MM.1S (cell line): ENCODE measurements around the gene UPF3A.

ENCODE experiments used
- EZH2 ChIP-seq: fragments of 300-600 bp; sonication (generic); optimal IDR thresholded peaks from 2 replicates; pipeline ENCODE3; 2017; ENCODE audit warnings: low read depth, mild to moderate bottlenecking, antibody characterized with exemption, low read length, mixed read lengths
- EZH2phosphoT487 ChIP-seq: fragments of 300-600 bp; sonication (generic); IDR thresholded peaks from 2 replicates; pipeline ENCODE4 v1.6.1; 2018; ENCODE audit warnings: antibody characterized with exemption, low read length
- TF ChIP-seq, protein P1 (sequence below): fragments of 300-600 bp; sonication (generic); IDR thresholded peaks from 2 replicates; pipeline ENCODE4 v1.5.1; 2016; ENCODE audit warnings: antibody characterized with exemption, low read length, mixed read lengths

DNA sequence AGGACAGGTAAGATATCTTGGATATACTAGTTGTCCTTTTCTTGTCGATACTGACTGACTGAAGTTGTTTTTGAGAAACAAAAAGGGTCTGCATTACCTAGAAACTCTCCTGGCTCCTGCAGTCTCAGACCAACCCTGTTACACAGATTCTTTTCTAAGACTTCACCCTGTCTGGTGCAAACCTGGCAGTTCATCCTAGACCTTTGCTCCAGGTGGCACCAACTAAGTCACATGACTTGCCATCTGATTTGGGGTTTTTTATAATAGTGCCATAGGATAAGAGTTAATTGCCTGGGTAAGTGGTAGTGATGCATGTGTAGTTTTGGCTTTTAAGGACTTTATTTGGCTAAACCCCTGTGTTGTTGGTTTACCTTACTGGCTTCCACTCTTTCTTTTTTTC lies 47.2 kb downstream of the UPF3A start:
- TF ChIP-seq, protein P1, sequence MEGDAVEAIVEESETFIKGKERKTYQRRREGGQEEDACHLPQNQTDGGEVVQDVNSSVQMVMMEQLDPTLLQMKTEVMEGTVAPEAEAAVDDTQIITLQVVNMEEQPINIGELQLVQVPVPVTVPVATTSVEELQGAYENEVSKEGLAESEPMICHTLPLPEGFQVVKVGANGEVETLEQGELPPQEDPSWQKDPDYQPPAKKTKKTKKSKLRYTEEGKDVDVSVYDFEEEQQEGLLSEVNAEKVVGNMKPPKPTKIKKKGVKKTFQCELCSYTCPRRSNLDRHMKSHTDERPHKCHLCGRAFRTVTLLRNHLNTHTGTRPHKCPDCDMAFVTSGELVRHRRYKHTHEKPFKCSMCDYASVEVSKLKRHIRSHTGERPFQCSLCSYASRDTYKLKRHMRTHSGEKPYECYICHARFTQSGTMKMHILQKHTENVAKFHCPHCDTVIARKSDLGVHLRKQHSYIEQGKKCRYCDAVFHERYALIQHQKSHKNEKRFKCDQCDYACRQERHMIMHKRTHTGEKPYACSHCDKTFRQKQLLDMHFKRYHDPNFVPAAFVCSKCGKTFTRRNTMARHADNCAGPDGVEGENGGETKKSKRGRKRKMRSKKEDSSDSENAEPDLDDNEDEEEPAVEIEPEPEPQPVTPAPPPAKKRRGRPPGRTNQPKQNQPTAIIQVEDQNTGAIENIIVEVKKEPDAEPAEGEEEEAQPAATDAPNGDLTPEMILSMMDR = no peak
- no peak for TF ChIP-seq EZH2
- no peak for TF ChIP-seq EZH2phosphoT487
